ENCODE data around the gene SLC22A6.
A peak's percentile ranks its signal among the peaks of the same experiment; 100 is the strongest.

Gene SLC22A6

GRCh38 chr11:62984451-62984991 lies at the start of gene SLC22A6:
Gene SLC22A6, minus strand, starts transcription at chr11:62984967. Its CDS starts 277 bp downstream, at chr11:62984690.
- DNase-seq = no peak

- DNase-seq = no peak
Observed at GRCh38 chr11:63032457-63032856, 47.7 kb upstream of the SLC22A6 start.

- DNase-seq = peak; percentile 78
Observed at GRCh38 chr11:63023841-63024648, 39.3 kb upstream of the SLC22A6 start.

- no peak for DNase-seq
Observed at GRCh38 chr11:63023222-63023814, 38.6 kb upstream of the SLC22A6 start.

GRCh38 chr11:63022441-63022840 lies 37.7 kb upstream of the SLC22A6 start:
- DNase-seq = no peak

- DNase-seq = no peak
Observed at GRCh38 chr11:63020671-63021291, 36.0 kb upstream of the SLC22A6 start.

GRCh38 chr11:63019506-63019905 lies 34.7 kb upstream of the SLC22A6 start:
- no peak for DNase-seq

- no peak for DNase-seq
Observed at GRCh38 chr11:63017306-63017974, 32.7 kb upstream of the SLC22A6 start.

GRCh38 chr11:63015521-63016215 lies 30.9 kb upstream of the SLC22A6 start, which contains the start of gene SLC22A8:
Gene SLC22A8, minus strand, starts transcription at chr11:63015841. Its CDS starts 883 bp downstream, at chr11:63014958.
- DNase-seq = no peak

GRCh38 chr11:63014408-63015055 lies 29.8 kb upstream of the SLC22A6 start:
- DNase-seq = no peak

GRCh38 chr11:63012839-63013238 lies 28.1 kb upstream of the SLC22A6 start:
- no peak for DNase-seq

- no peak for DNase-seq
Observed at GRCh38 chr11:63012430-63012829, 27.7 kb upstream of the SLC22A6 start.

GRCh38 chr11:63010934-63011439 lies 26.2 kb upstream of the SLC22A6 start:
- DNase-seq = no peak

- DNase-seq = no peak
Observed at GRCh38 chr11:63007920-63008319, 23.2 kb upstream of the SLC22A6 start.

GRCh38 chr11:63001456-63001855 lies 16.7 kb upstream of the SLC22A6 start:
- no peak for DNase-seq

- no peak for DNase-seq
Observed at GRCh38 chr11:62999649-63000048, 14.9 kb upstream of the SLC22A6 start.

- no peak for DNase-seq
Observed at GRCh38 chr11:62999156-62999555, 14.4 kb upstream of the SLC22A6 start.

- no peak for DNase-seq
Observed at GRCh38 chr11:62996271-62996670, 11.5 kb upstream of the SLC22A6 start.

GRCh38 chr11:62994775-62995174 lies 10.0 kb upstream of the SLC22A6 start:
- DNase-seq = no peak

- DNase-seq = no peak
Observed at GRCh38 chr11:62988276-62988675, 3.5 kb upstream of the SLC22A6 start.

GRCh38 chr11:62985041-62985750 lies 429 bp upstream of the SLC22A6 start:
- no peak for DNase-seq
